HUES64 (cell line): ENCODE results near the gene HAUS7.

Experiments used
- H3K27ac ChIP-seq: 2 replicates; pipeline ENCODE4 v1.7.0; 2013; ENCODE audit warnings: low read depth, low read length, inconsistent platforms
- H3K27me3 ChIP-seq: 2 replicates; pipeline ENCODE4 v1.6.1; 2013; ENCODE audit warnings: mild to moderate bottlenecking, low read length; ENCODE audit not compliant: insufficient read depth
- H3K36me3 ChIP-seq: 2 replicates; pipeline ENCODE4 v1.6.1; 2013; ENCODE audit warnings: mild to moderate bottlenecking, low read length; ENCODE audit not compliant: insufficient read depth
- H3K4me1 ChIP-seq: 2 replicates; pipeline ENCODE4 v1.6.1; 2013; ENCODE audit warnings: mild to moderate bottlenecking, low read length, moderate library complexity; ENCODE audit not compliant: insufficient read depth
- H3K4me3 ChIP-seq: 2 replicates; pipeline ENCODE4 v1.5.1; 2013; ENCODE audit warnings: mild to moderate bottlenecking, low read length, moderate library complexity
- H3K9ac ChIP-seq: 2 replicates; pipeline ENCODE4 v1.6.1; 2013; ENCODE audit warnings: mild to moderate bottlenecking, low read depth, low read length
- H3K9me3 ChIP-seq: 2 replicates; pipeline ENCODE4 v1.6.1; 2013; ENCODE audit warnings: low read depth, low read length; ENCODE audit not compliant: insufficient read depth
- WGBS: fragments of 150-250, 120-280 bp; methylation state at CpG from one replicate; pipeline ENCODE4 v1.1.7; 2013; ENCODE audit warnings: missing lambda C conversion rate; 5-methylcytosine and 5-hydroxymethylcytosine counted together

HAUS7 gene

DNA sequence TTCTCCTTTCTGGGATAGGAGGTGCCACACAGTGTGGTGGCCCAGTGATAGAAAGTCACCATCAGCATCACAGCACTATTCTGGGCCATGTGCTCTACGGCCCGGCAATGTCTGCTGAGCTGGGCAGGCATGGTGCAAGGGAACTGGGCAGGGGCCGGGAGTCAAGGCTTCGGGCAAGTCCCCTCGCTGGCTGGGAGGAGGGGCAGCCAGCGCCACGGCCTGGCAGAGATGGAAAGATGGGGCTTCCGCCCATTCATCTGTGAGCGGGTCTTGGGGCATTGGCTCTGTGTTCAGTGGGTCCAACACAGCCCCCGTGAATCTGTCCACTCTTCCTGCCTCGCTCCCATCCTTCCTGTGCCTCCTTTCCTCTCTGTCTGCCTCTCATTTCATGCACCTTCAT, 40.0 kb upstream of the HAUS7 start:
- Histone ChIP-seq H3K9me3 (no peaks in the 10 kb centered on the region), H3K36me3 (no peaks in the 10 kb centered on the region), H3K4me1 (no peaks in the 10 kb centered on the region), H3K4me3 (no peak overlapping the region), H3K9ac (no peak overlapping the region), H3K27ac (no peak overlapping the region), H3K27me3 (peaks cover 3% of the 10 kb centered on the region; the same call in 1 of the 2 replicates)
- WGBS, result 94% methylated on average over 11 of the region's 11 CpGs

DNA sequence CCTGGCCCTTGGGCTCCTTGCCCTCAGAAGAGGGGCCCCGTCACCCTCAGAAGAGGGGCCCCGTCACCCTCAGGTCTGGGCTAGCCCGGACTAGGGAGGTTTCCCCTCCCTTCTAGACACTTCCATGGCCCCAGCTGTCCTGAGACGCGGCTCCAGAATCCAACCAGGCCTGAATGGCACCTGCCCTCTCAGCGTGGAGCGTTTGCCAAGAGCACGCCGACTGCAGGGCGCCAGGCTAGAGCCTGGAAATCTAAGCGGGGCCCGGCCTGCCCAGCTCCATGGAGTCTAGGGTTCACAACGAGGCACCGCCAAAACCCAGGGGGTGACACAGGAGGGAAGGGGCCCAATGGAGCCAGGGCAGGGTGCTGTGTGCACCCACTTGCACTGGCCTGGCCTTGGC, 39.2 kb upstream of the HAUS7 start:
- Histone ChIP-seq H3K9ac (no peak overlapping the region), H3K4me3 (no peak overlapping the region), H3K4me1 (no peaks in the 10 kb centered on the region), H3K27me3 (no peaks in the 10 kb centered on the region), H3K9me3 (no peaks in the 10 kb centered on the region), H3K36me3 (no peaks in the 10 kb centered on the region), H3K27ac (no peak overlapping the region)
- 91% methylated on average over 14 of the region's 14 CpGs for WGBS

DNA sequence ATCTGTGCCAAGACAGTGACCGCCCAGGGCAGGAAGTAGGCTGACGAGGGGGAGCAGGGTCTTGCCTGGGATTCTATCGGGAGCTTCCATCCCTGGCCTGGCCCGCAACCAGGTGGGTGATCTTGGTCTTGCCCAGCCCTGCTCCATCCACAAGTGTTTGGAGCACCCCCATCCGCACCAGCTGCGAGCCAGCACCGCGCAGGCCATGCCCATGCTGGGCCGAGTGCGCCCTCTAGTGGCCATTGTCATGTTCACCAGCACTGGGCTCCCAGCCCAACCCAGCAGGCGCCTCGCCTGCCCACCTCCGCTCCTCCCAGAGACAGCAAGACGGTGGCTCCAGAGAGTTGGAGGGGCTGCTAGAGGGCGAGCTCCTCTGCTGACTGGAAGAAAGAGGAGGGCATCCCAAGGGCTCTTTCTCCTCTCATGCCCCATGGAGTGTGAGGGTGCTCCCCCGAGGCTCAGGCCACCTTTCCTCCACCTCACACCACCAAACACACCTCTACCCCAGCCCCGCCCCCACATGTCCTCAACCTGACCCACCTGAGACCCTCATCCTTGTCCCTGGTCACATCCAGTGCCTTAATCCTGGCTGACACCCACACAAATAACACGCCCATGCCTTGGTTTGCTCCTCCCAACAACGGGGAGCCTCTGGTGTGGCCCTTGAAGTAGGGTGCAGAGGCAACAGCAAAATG, 37.3 kb upstream of the HAUS7 start:
- 29% methylated on average over 17 of the region's 19 CpGs for WGBS
- Histone ChIP-seq H3K9me3 (no peaks in the 10 kb centered on the region), H3K4me3 (no peak overlapping the region), H3K9ac (no peak overlapping the region), H3K4me1 (no peaks in the 10 kb centered on the region), H3K27me3 (no peaks in the 10 kb centered on the region), H3K27ac (no peak overlapping the region), H3K36me3 (no peaks in the 10 kb centered on the region)

DNA sequence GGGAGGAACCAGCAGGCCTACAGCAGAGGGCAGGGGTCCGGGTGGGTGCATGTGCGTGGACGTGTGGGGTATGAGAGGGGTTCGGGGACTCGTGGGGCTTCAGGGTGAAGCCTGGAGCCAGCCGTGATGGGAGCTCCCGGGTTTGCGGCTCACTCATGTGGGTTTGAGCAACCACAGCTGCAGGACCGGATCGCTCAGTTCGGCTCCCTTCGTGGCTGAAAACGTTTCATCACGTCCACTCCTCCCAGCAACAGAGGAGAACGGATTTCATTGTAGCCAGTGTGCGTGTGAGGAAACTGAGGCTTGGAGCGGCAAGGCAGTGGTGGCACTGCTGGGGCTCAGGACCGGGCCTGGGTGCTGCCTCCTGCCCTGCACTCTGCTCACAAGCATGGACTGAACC, 35.0 kb upstream of the HAUS7 start:
- H3K4me1 ChIP-seq, result no peaks in the 10 kb centered on the region
- no peaks in the 10 kb centered on the region for H3K36me3 ChIP-seq
- no peaks in the 10 kb centered on the region for H3K9me3 ChIP-seq
- no peak overlapping the region for H3K9ac ChIP-seq
- H3K27me3 ChIP-seq, result no peaks in the 10 kb centered on the region
- H3K4me3 ChIP-seq, result no peak overlapping the region
- H3K27ac ChIP-seq, result no peak overlapping the region
- WGBS, result 93% methylated on average over 18 of the region's 18 CpGs

DNA sequence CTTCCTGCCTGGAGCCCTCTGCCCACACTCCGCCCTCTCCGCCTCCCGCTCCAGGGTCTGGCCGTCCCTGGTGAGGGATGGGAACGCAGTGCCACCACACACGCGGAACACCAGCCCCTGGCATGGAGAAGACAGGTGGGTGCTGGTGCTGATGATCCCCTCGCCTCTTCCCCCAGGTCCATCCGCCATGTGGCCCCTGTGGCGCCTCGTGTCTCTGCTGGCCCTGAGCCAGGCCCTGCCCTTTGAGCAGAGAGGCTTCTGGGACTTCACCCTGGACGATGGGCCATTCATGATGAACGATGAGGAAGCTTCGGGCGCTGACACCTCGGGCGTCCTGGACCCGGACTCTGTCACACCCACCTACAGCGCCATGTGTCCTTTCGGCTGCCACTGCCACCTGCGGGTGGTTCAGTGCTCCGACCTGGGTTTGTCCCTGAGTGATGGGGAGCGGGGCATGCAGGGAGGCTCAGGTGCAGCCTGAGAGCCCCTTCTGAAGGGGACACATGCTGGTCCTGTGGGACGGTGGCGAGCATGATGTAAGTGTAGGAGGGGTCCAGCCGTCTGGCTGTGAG, 34.2 kb upstream of the HAUS7 start:
- no peaks in the 10 kb centered on the region for H3K36me3 ChIP-seq
- no peaks in the 10 kb centered on the region for H3K9me3 ChIP-seq
- H3K27me3 ChIP-seq, result no peaks in the 10 kb centered on the region
- H3K9ac ChIP-seq, result no peak overlapping the region
- WGBS, result 81% methylated on average over 26 of the region's 26 CpGs
- H3K4me3 ChIP-seq, result no peak overlapping the region
- no peak overlapping the region for H3K27ac ChIP-seq
- no peaks in the 10 kb centered on the region for H3K4me1 ChIP-seq

DNA sequence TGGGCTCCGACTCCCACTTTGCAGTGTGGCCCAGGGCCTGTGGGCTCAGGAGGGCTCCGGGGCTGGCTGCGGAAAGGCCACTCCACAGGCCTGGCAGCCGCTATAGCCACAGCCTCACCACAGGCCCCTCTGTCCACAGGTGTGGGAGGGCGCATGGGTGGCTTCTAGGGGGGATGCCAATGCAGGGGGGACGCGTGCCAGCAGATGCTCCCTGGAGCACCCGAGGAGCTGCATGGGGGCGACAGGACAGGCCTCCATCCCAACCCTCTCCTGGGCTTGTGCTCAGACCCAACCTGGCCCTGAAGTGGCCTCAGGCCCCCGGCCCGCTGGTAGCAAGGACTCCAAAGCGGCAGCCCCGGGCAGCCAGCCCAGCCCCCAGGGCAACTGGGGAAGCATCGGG, 32.4 kb upstream of the HAUS7 start:
- no peak overlapping the region for H3K4me3 ChIP-seq
- no peaks in the 10 kb centered on the region for H3K36me3 ChIP-seq
- H3K9me3 ChIP-seq, result no peaks in the 10 kb centered on the region
- H3K9ac ChIP-seq, result no peak overlapping the region
- H3K27me3 ChIP-seq, result no peaks in the 10 kb centered on the region
- no peak overlapping the region for H3K27ac ChIP-seq
- 88% methylated on average over 14 of the region's 14 CpGs for WGBS
- no peaks in the 10 kb centered on the region for H3K4me1 ChIP-seq

DNA sequence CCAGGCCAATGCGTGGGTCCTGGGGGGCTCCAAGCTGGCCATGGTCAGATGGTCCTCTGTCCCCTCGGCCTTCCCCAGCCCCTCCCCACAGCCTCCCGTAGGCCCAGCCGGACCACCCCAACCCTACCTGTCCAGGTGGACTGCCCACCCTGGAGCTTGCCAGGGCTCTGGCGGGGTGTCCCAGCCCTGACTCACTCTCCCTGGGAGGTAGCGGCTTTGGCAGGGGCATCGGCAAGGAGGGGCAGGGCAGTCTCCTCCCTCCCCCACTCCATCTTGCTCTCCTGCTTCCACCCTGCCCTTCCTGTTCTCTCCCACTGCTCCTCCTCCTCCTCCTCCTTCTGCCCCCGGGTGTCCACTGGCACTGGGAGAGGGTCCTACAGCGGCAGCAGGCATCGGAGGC, 31.8 kb upstream of the HAUS7 start:
- Histone ChIP-seq H3K36me3 (no peaks in the 10 kb centered on the region), H3K4me3 (no peak overlapping the region), H3K9ac (no peak overlapping the region), H3K27ac (no peak overlapping the region), H3K9me3 (no peaks in the 10 kb centered on the region), H3K4me1 (no peaks in the 10 kb centered on the region), H3K27me3 (no peaks in the 10 kb centered on the region)
- WGBS, result 88% methylated on average over 9 of the region's 10 CpGs

DNA sequence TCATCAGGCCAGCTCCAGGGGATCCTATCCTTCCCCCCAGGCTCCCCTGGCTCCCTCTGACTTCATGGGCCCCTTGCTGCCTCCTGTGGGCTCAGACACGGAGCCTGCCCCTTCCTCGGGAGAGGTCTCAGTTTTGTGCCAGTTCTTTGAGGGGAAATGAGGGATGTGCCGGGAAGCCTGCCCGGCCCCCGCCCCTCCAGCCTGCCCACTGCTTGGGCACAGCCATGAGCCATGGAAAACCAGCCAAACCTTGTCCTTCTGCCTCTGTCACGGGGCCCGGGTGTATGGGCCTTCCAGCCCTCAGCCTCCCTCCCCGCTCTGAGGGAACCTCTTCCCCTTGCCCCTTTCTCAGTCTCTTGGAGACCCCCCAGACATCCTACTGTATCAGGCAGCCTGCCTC, 31.2 kb upstream of the HAUS7 start:
- Histone ChIP-seq H3K27ac (no peak overlapping the region), H3K36me3 (no peaks in the 10 kb centered on the region), H3K9me3 (no peaks in the 10 kb centered on the region), H3K9ac (no peak overlapping the region), H3K4me1 (no peaks in the 10 kb centered on the region), H3K27me3 (no peaks in the 10 kb centered on the region), H3K4me3 (no peak overlapping the region)
- WGBS, result 90% methylated on average over 8 of the region's 8 CpGs

DNA sequence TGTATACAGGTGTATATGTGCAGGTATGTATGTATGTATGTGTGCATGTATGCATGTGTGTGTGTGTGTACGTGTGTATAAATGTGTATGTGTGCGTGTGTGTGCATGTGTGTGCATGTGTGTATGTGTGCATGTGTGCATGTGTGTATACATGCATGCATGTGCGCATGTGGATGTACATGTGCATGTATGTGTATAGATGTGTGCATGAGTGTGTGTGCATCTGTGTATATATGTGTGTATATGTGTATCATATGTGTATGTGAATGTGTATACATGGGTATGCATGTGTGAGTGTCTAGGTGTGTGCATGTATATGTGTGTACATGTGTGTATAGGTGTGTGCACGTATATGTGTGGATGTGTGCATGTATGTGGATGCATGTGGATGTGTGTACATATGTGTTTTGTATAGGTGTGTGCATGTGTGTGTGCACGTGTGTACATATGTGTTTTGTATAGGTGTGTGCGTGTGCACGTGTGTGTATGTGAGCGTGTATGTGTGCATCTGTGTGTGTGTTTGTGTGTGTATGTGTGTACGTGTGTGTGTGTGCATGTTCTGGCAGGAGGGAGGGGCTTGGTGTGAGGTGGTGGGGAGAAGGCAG, 30.4 kb upstream of the HAUS7 start:
- H3K9ac ChIP-seq, result no peak overlapping the region
- no peaks in the 10 kb centered on the region for H3K9me3 ChIP-seq
- H3K27ac ChIP-seq, result no peak overlapping the region
- H3K4me3 ChIP-seq, result no peak overlapping the region
- H3K36me3 ChIP-seq, result no peaks in the 10 kb centered on the region
- 93% methylated on average over 9 of the region's 9 CpGs for WGBS
- H3K4me1 ChIP-seq, result no peaks in the 10 kb centered on the region
- H3K27me3 ChIP-seq, result no peaks in the 10 kb centered on the region

DNA sequence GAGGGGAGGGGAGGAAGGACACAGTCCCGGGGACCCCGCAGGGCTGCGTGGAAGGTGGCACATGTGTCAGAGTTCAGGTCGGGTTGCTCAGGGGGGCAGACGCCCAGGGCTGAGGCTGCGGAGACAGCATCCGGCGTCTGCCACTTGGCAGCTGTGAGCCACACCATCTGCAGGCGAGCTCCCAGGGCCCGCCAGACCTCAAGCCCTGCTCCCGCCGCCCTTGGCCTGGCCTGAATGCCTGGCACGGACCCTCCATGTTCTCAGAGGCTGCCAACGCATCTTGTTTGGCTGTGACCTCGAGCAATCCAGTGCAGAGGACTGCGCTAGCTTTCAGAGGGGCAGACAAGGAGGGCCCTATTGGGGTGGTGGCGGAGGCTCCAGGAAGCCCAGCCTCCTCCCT, 29.5 kb upstream of the HAUS7 start:
- Histone ChIP-seq H3K27me3 (no peaks in the 10 kb centered on the region; the same call in 1 of the 2 replicates), H3K36me3 (no peaks in the 10 kb centered on the region), H3K4me3 (no peak overlapping the region), H3K4me1 (no peaks in the 10 kb centered on the region), H3K9ac (no peak overlapping the region), H3K9me3 (no peaks in the 10 kb centered on the region), H3K27ac (no peak overlapping the region)
- WGBS, result 90% methylated on average over 17 of the region's 17 CpGs

DNA sequence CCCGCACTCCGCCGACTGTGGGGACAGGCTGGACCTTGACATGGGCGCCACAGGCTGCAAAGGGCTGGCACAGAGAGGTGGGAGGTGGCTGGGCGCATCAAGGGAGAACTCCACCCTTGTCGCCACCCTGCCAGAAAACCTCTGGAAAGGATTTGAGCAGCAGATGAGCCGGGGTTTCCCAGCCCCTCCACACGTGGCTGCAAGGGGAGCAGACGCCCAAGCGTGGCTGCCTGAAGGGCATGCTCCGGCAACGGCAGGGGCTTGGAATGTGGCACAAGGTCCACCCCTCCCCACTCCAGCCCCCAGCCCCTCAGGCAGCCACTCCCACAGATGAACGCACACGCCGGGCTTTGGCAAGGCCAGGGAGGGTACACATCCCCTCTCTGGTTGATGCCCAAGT, 29.0 kb upstream of the HAUS7 start:
- no peaks in the 10 kb centered on the region; the same call in 1 of the 2 replicates for H3K27me3 ChIP-seq
- H3K9me3 ChIP-seq, result no peaks in the 10 kb centered on the region
- no peak overlapping the region for H3K4me3 ChIP-seq
- H3K36me3 ChIP-seq, result no peaks in the 10 kb centered on the region
- 79% methylated on average over 15 of the region's 15 CpGs for WGBS
- no peak overlapping the region for H3K9ac ChIP-seq
- H3K27ac ChIP-seq, result no peak overlapping the region
- H3K4me1 ChIP-seq, result no peaks in the 10 kb centered on the region
